Measurements from ENCODE around the gene COPRS. TPM values are rescaled to one million over a fixed set of nuclear protein-coding genes. Genes with fewer than 3 reads are reported as not detected.
A peak's percentile ranks its signal among the peaks of the same experiment; 100 is the strongest.

Gene COPRS
- total and polyA plus RNA-seq, 2 of the 8 experiments (the other 6 are each of a cell fraction or from before 2014, with no cell fraction given) = 40.9 to 49.3 TPM

DNA sequence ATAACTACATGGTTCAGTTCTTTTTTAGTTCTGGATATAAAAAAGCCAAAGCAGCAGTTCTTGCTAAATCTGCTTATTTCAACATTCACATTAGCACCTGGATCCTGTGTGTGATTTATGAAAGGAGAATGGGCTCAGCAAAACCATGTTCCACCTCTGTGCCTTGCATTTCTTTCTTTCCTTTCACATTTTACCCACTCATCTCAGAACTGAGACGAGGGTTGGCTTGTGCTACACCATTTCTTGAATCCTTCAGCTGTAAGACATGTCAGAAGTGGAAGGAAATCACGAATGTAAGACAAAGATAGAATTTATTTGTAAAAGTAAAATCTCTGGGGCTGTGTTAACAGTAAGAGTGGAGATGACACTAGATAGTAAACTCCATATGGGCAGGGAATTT is 43.6 kb upstream of the COPRS start:
- no peak overlapping the region for H2BK12ac ChIP-seq (ENCODE audit: low read depth, low read length)
- no peak overlapping the region for H2BK5ac ChIP-seq (ENCODE audit: low read depth, low read length)
- no peaks in the 10 kb centered on the region for H3K27me3 ChIP-seq (replicated peaks in 1 of 4; ENCODE audit: control insufficient read depth in 3 of 4, extremely low read depth in 1 of 4, insufficient read depth in 3 of 4, low read length in 3 of 4)
- H4K5ac ChIP-seq (ENCODE audit: insufficient read length, low read depth, low read length) = no peak overlapping the region
- CTCF ChIA-PET (ENCODE audit: partially characterized antibody) = interaction anchor here (1.3 to 5.8 kb wide), 3 partner anchors 9 to 24 kb away, joined by 3 to 45 read pairs (median 11); no protein-coding TSS in a partner anchor
- no peak overlapping the region for H3K56ac ChIP-seq (replicated peaks; ENCODE audit: insufficient read length, low read depth, low read length)
- H2BK15ac ChIP-seq (ENCODE audit: low read length) = no peak overlapping the region
- H3K4me3 ChIP-seq (ENCODE audit: extremely low read depth in 1 of 4, insufficient read depth in 2 of 4, low read depth in 3 of 4, low read length in 4 of 4) = no peak overlapping the region
- FAIRE-seq = no peak
- no peak overlapping the region for H3K4ac ChIP-seq (replicated peaks; ENCODE audit: insufficient read length, low read depth, low read length)
- TF ChIP-seq GTF2F1 (IDR thresholded peaks at IDR 0.05; ENCODE audit: borderline replicate concordance, low read depth, low read length) (no peak), CHD2 (IDR thresholded peaks at IDR 0.05; ENCODE audit: low read length) (no peak), SIN3A (conservative IDR thresholded peaks at IDR 0.05 in 1 of 2, IDR thresholded peaks at IDR 0.05 in 1 of 2; ENCODE audit: low read depth in 1 of 2, low read length in 2 of 2) (no peak), SIRT6 (IDR thresholded peaks at IDR 0.05; ENCODE audit: low read length) (no peak)
- TF ChIP-seq, protein P1, sequence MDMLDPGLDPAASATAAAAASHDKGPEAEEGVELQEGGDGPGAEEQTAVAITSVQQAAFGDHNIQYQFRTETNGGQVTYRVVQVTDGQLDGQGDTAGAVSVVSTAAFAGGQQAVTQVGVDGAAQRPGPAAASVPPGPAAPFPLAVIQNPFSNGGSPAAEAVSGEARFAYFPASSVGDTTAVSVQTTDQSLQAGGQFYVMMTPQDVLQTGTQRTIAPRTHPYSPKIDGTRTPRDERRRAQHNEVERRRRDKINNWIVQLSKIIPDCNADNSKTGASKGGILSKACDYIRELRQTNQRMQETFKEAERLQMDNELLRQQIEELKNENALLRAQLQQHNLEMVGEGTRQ (IDR thresholded peaks at IDR 0.05; ENCODE audit: low read length) = no peak
- TF ChIP-seq, protein P2, sequence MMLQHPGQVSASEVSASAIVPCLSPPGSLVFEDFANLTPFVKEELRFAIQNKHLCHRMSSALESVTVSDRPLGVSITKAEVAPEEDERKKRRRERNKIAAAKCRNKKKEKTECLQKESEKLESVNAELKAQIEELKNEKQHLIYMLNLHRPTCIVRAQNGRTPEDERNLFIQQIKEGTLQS (IDR thresholded peaks at IDR 0.05; ENCODE audit: insufficient read depth, low read depth, low read length) = no peak
- peaks cover under 1 to 16% (median 11%) of the 10 kb centered on the region in 4 experiments; a peak in 6 of 8 replicates for H3K36me3 ChIP-seq (ENCODE audit: control insufficient read depth in 2 of 4, insufficient read depth in 4 of 4, low read length in 3 of 4)
- H3K4me2 ChIP-seq (ENCODE audit: insufficient read depth in 1 of 2, low read depth in 2 of 2, low read length in 2 of 2) = no peak overlapping the region
- no peak overlapping the region for H3K23ac ChIP-seq (ENCODE audit: insufficient read length)
- H3K79me1 ChIP-seq (ENCODE audit: low read depth, low read length) = no peaks in the 10 kb centered on the region
- H3K23me2 ChIP-seq (ENCODE audit: low read depth, low read length) = no peaks in the 10 kb centered on the region
- H3K9ac ChIP-seq (replicated peaks in 1 of 4; ENCODE audit: extremely low read depth in 1 of 4, low read depth in 3 of 4, low read length in 3 of 4) = no peak overlapping the region
- peak overlapping the region; percentile 83 for H2AFZ ChIP-seq (ENCODE audit: low read length)
- peaks cover 0 to 3% of the 10 kb centered on the region in 2 experiments for H4K20me1 ChIP-seq (replicated peaks in 1 of 2; ENCODE audit: control insufficient read depth in 1 of 2, insufficient read depth in 2 of 2, low read length in 2 of 2)
- H2BK20ac ChIP-seq (ENCODE audit: low read length) = no peak overlapping the region
- no peak overlapping the region for H2BK120ac ChIP-seq (replicated peaks; ENCODE audit: low read depth, low read length)
- H3K18ac ChIP-seq (ENCODE audit: extremely low read depth, low read length) = no peak overlapping the region
- H4K8ac ChIP-seq (ENCODE audit: extremely low read depth, insufficient read depth, low read length) = no peak overlapping the region
- no peak for DNase-seq (ENCODE audit: low read depth in 1 of 2, low spot score in 2 of 2)
- H3K14ac ChIP-seq (ENCODE audit: insufficient read length) = no peak overlapping the region
- H3K79me2 ChIP-seq (ENCODE audit: control insufficient read depth in 1 of 2, insufficient read depth in 2 of 2, low read length in 2 of 2) = peaks cover 4 to 20% of the 10 kb centered on the region in 2 experiments; a peak in 3 of 4 replicates
- POLR2A ChIA-PET (ENCODE audit: partially characterized antibody) = interaction anchor here (1.3 kb wide), 1 partner anchor 84 kb away, joined by 3 read pairs; no protein-coding TSS in a partner anchor
- H3K9me3 ChIP-seq (ENCODE audit: insufficient read depth in 2 of 2, low read depth in 1 of 2, low read length in 1 of 2) = no peaks in the 10 kb centered on the region
- no peaks in the 10 kb centered on the region for H3K4me1 ChIP-seq (replicated peaks in 1 of 4; ENCODE audit: control insufficient read depth in 3 of 4, insufficient read depth in 4 of 4, low read length in 3 of 4)
- H2AK5ac ChIP-seq (ENCODE audit: low read depth, low read length) = no peak overlapping the region
- H4K91ac ChIP-seq (replicated peaks; ENCODE audit: insufficient read length, low read length) = no peak overlapping the region
- WGBS, 2 experiments (ENCODE audit: extremely low coverage in 1 of 2, insufficient coverage in 1 of 2, insufficient read length in 1 of 2, insufficient replicate concordance in 2 of 2, low coverage in 1 of 2, low lambda C conversion rate in 2 of 2, missing lambda C conversion rate in 1 of 2) = 88% methylated on average over 2 of the region's 2 CpGs; no CpG with 5 or more reads in 1 of the 2 experiments
- no peak overlapping the region for H3K27ac ChIP-seq (ENCODE audit: low read depth, low read length)
